ENCODE results near the gene PDE9A.
"Not testable (repeated sequence)": the region's sequence is repeated elsewhere in the genome, so short reads cannot be mapped to it uniquely, and the experiment has no call there.

Gene PDE9A

GRCh38 chr21:42653231-42654061 lies at the start of gene PDE9A:
Gene PDE9A (plus strand): TSS chr21:42653621. CDS start chr21:42653815, 194 bp downstream.
- ATAC-seq (replicated peaks) (peak in 1 of 2 donors; percentile 32), DNase-seq (no peak)
- peaks cover 25 to 46% of the 10 kb centered on the region in 2 donors for H3K4me1 Mint-ChIP-seq
- no peak within 1 kb of the TSS for H3K27ac Mint-ChIP-seq
- H3K36me3 Mint-ChIP-seq = no peaks in the 10 kb centered on the region
- peaks cover 0 to 1% of the 10 kb centered on the region in 2 donors for H3K9me3 Mint-ChIP-seq
- peaks cover 49 to 57% of the 10 kb centered on the region in 2 donors for H3K27me3 Mint-ChIP-seq
- H3K4me3 Mint-ChIP-seq = peak within 1 kb of the TSS; percentile 85 to 87

DNA sequence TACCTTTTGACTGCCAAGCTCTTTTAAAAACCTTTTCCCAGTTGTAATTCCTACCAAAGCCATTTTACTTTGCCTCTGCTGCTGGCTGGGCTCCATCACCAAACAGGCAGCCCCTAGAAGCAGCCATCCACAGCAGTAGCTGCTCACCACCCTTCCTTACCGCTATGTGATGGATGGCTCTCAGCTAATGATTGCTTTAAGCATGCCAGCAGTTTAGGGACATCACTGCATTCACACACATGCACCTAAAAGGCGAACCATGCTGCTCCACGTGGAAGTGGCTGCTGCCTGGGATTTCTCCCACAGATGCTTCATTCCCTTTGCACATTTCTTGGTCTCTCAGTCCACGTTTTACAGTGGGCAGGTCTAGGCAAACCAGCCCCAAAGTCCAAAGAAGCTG lies 46.3 kb upstream of the PDE9A start:
- Mint-ChIP-seq H3K9me3 (peaks cover 21 to 30% of the 10 kb centered on the region in 2 donors), H3K4me1 (peaks cover 7 to 9% of the 10 kb centered on the region in 2 donors), H3K36me3 (peaks cover 1 to 3% of the 10 kb centered on the region in 2 donors), H3K27me3 (peaks cover 3 to 6% of the 10 kb centered on the region in 2 donors), H3K4me3 (no peak overlapping the region), H3K27ac (no peak overlapping the region)
- no peak for ATAC-seq (replicated peaks)
- DNase-seq = no peak

DNA sequence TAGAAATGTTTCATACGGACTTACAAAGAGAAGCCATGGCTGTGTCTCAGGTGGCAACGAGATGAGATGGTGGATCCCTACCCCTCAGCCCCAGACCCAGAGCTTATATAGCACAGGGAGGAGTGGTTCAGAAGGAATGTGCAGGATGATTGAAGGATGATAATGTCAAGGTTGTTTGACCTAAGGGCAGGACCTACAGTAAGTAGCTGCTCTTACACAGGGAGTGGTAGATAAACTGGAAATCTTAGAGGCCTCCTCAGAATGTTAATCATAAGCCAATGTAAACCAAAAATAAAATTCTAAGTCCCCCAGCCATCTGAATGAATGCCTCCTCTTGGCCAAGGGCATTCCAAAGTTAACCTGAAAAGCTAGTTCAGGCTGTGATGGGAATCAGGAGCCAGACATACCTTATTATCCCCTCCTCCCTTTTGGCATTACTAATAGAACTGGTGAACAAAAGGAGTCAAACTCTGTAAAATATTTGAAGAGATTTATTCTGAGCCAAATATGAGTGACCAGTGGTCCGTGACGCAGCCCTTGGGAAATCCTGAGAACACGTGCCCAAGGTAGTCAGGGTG lies 45.8 kb upstream of the PDE9A start:
- no peak overlapping the region for H3K4me3 Mint-ChIP-seq
- H3K27me3 Mint-ChIP-seq = peaks cover 3 to 4% of the 10 kb centered on the region in 2 donors
- H3K27ac Mint-ChIP-seq = no peak overlapping the region
- H3K9me3 Mint-ChIP-seq = peaks cover 22 to 30% of the 10 kb centered on the region in 2 donors
- peaks cover 7 to 9% of the 10 kb centered on the region in 2 donors for H3K4me1 Mint-ChIP-seq
- DNase-seq = no peak
- no peak for ATAC-seq (replicated peaks)
- H3K36me3 Mint-ChIP-seq = peaks cover 1 to 3% of the 10 kb centered on the region in 2 donors

DNA sequence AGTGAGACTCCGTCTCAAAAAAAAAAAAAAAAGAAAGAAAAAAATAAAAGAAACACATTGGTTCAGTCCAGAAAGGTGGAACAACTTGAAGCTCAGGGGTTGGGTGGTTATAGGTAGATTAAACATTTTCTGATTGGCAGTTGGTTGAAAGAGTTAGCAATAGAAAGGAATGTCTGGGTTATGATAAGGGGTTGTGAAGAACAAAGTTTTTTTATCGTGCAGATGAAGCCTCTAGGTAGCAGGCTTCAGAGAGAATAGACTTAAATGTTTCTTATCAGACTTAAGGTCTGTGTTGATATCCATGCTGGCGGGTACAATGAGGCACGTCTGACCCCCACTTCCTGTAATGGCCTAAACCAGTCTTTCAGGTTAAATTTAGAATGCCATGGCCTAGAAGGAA lies 45.0 kb upstream of the PDE9A start:
- Mint-ChIP-seq H3K36me3 (peaks cover 1 to 3% of the 10 kb centered on the region in 2 donors), H3K4me1 (peaks cover 7 to 9% of the 10 kb centered on the region in 2 donors), H3K4me3 (no peak overlapping the region), H3K9me3 (peaks cover 25 to 30% of the 10 kb centered on the region in 2 donors), H3K27ac (no peak overlapping the region), H3K27me3 (peaks cover 0 to 3% of the 10 kb centered on the region in 2 donors)
- DNase-seq (no peak), ATAC-seq (replicated peaks) (no peak)

GRCh38 chr21:42609811-42610210 lies 43.6 kb upstream of the PDE9A start:
- H3K4me1 Mint-ChIP-seq = peaks cover 7 to 9% of the 10 kb centered on the region in 2 donors
- no peaks in the 10 kb centered on the region for H3K27me3 Mint-ChIP-seq
- H3K36me3 Mint-ChIP-seq = no peaks in the 10 kb centered on the region
- H3K4me3 Mint-ChIP-seq = no peak overlapping the region
- peak; percentile 60 for DNase-seq
- peaks cover 18 to 20% of the 10 kb centered on the region in 2 donors for H3K9me3 Mint-ChIP-seq
- ATAC-seq (replicated peaks) = peak; percentile 92 to 97
- peak overlapping the region; percentile 26 for H3K27ac Mint-ChIP-seq

- ATAC-seq (replicated peaks) = no peak
- Mint-ChIP-seq H3K36me3 (no peaks in the 10 kb centered on the region), H3K9me3 (peaks cover 10 to 15% of the 10 kb centered on the region in 2 donors)
Measured at GRCh38 chr21:42611852-42612251, 41.6 kb upstream of the PDE9A start.

DNA sequence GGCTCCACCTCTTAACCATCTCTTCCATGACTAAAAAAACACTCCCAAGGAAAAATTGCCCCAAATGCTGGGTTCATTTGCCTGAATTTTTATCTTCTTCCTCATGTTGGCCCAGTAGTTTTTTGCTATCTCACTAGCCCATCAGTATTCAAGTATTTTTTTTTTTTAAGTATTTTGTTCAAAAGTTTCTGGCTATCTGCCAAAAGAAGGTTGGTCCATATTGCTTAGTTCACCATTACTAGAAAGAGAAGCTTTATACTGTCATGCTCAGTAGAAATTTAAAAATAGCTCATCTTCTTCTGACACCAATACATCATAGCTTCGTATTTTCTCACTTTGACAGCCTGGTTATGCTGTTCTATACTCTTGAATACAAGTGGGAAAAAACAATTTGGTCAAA lies 41.0 kb upstream of the PDE9A start:
- H3K27ac Mint-ChIP-seq = no peak overlapping the region
- no peak for ATAC-seq (replicated peaks)
- no peak overlapping the region for H3K4me3 Mint-ChIP-seq

More at GRCh38 chr21:42611852-42612251, 41.6 kb upstream of the PDE9A start:
- H3K27ac Mint-ChIP-seq = no peak overlapping the region
- H3K4me1 Mint-ChIP-seq = peaks cover 7 to 9% of the 10 kb centered on the region in 2 donors
- no peaks in the 10 kb centered on the region for H3K27me3 Mint-ChIP-seq
- no peak overlapping the region for H3K4me3 Mint-ChIP-seq
- no peak for DNase-seq

DNA sequence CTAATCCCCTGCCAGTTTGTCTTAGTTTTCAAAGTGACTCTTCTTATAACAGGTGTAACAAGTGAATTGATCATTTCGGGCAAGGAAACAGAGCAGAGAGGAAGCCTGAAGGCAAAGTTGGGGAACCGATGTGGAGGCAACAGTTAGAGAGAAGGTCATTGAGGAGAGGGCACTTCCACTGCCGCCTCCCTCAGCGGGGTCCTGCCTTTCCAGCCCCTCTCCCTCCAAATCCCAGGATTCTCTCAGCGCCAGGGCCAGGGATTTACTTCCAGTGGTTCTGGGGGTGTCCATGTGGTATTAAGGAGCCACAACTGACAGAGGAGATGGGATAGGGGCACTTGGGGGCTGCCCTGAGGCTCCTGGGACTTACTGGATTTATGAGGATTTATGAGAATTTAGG lies 39.7 kb upstream of the PDE9A start:
- no peak overlapping the region for H3K4me3 Mint-ChIP-seq
- no peak overlapping the region for H3K27ac Mint-ChIP-seq
- peaks cover 8 to 9% of the 10 kb centered on the region in 2 donors for H3K9me3 Mint-ChIP-seq
- no peaks in the 10 kb centered on the region for H3K36me3 Mint-ChIP-seq
- H3K4me1 Mint-ChIP-seq = peaks cover 7 to 9% of the 10 kb centered on the region in 2 donors
- ATAC-seq (replicated peaks) = no peak
- DNase-seq = no peak
- peaks cover 9 to 12% of the 10 kb centered on the region in 2 donors for H3K27me3 Mint-ChIP-seq

More for the DNA sequence above, 41.0 kb upstream of the PDE9A start:
- Mint-ChIP-seq H3K9me3 (peaks cover 10 to 11% of the 10 kb centered on the region in 2 donors), H3K27me3 (no peaks in the 10 kb centered on the region), H3K36me3 (no peaks in the 10 kb centered on the region), H3K4me1 (peaks cover 7 to 9% of the 10 kb centered on the region in 2 donors)
- DNase-seq = no peak

DNA sequence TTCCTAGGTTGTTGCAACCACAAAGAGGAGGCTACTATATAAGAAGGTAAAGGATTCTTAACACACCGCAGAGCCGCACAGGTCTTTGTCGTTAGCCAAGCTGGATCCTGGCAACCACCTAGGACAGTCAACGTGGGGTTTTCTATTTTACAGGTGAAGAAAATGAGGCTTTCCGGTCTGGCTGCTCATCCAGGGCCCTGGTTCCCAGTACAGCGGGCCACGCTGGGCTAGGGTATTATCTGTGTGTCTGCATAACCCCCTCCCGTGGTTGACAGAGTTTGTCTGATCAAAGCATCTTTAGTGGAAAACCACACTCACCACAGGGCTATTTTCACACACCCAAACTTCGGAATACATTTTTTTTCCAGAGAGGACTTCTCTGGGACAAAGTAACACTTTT lies 39.0 kb upstream of the PDE9A start:
- ATAC-seq (replicated peaks) (no peak), DNase-seq (no peak)
- peaks cover 5 to 7% of the 10 kb centered on the region in 2 donors for H3K9me3 Mint-ChIP-seq
- no peak overlapping the region for H3K4me3 Mint-ChIP-seq
- H3K27me3 Mint-ChIP-seq = peaks cover 14% of the 10 kb centered on the region in 2 donors
- peaks cover 6 to 9% of the 10 kb centered on the region in 2 donors for H3K4me1 Mint-ChIP-seq
- no peak overlapping the region for H3K27ac Mint-ChIP-seq
- H3K36me3 Mint-ChIP-seq = no peaks in the 10 kb centered on the region

DNA sequence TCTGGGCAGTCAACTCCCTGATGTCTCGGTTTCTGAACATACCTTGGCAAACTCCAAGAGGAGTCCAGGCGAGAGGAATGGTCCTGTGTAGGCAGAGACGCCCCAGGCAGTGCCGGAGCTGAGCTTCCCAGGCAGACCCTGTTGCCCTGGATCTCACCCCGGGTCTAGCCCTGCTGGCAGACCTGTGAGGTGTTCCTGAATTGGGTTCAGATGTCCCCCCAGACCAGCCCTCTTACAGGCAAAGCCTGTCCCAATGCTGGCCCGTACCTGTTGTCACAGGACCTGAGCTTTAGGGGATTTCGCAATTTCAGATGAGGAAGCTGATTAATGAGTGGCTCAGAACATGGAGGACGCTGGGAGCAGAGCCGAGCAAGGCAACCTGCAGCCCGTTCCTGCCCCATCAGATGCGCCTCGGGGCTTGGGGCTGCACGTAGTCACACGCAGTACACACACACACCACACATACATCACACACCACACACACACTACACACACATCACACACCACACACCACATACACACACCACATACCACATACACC lies 38.5 kb upstream of the PDE9A start:
- Mint-ChIP-seq H3K9me3 (peaks cover 4 to 5% of the 10 kb centered on the region in 2 donors), H3K36me3 (no peaks in the 10 kb centered on the region), H3K27me3 (peaks cover 16 to 17% of the 10 kb centered on the region in 2 donors), H3K4me1 (peaks cover 3 to 7% of the 10 kb centered on the region in 2 donors), H3K27ac (no peak overlapping the region), H3K4me3 (no peak overlapping the region)
- DNase-seq (peak; percentile 34), ATAC-seq (replicated peaks) (peak; percentile 76 to 85)

- not testable (repeated sequence) for ATAC-seq (replicated peaks); H3K4me1 Mint-ChIP-seq; DNase-seq; H3K36me3 Mint-ChIP-seq; H3K9me3 Mint-ChIP-seq; H3K4me3 Mint-ChIP-seq; H3K27ac Mint-ChIP-seq
- H3K27me3 Mint-ChIP-seq = peaks cover 17 to 20% of the 10 kb centered on the region in 2 donors
Measured at GRCh38 chr21:42615377-42615776, 38.0 kb upstream of the PDE9A start.

- no peaks in the 10 kb centered on the region for H3K4me1 Mint-ChIP-seq
- ATAC-seq (replicated peaks) = no peak
- peaks cover 0 to 7% of the 10 kb centered on the region in 2 donors for H3K9me3 Mint-ChIP-seq
- no peak overlapping the region for H3K27ac Mint-ChIP-seq
- DNase-seq = no peak
- H3K36me3 Mint-ChIP-seq = no peaks in the 10 kb centered on the region
- H3K4me3 Mint-ChIP-seq = no peak overlapping the region
- H3K27me3 Mint-ChIP-seq = peaks cover 20 to 23% of the 10 kb centered on the region in 2 donors
Measured at GRCh38 chr21:42615924-42616323, 37.5 kb upstream of the PDE9A start.

DNA sequence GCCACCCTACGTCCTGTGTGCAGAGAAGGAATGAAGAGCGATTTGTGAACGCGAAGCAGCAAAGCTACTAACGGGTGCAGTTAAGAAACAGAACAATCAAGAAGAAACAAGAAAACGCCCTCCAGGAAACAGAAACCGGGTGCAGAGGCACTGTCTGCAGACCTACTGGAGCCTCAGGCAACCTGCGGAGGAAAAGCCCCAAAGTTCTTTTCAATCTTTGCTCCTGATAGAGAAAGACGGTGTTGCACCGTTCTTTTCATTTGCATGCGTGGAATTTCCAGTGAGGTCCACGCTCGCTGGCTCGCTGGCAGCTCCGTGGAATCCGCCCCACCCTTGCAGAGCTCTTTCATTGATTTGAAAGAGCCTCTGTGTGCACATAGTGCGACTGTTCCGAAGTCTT lies 37.0 kb upstream of the PDE9A start:
- Mint-ChIP-seq H3K9me3 (peaks cover 0 to 7% of the 10 kb centered on the region in 2 donors), H3K27me3 (peaks cover 25 to 26% of the 10 kb centered on the region in 2 donors), H3K4me1 (no peaks in the 10 kb centered on the region), H3K36me3 (no peaks in the 10 kb centered on the region), H3K4me3 (no peak overlapping the region), H3K27ac (no peak overlapping the region)
- no peak for DNase-seq
- ATAC-seq (replicated peaks) = peak in 1 of 2 donors; percentile 21

GRCh38 chr21:42616941-42617340 lies 36.5 kb upstream of the PDE9A start:
- Mint-ChIP-seq H3K4me3 (no peak overlapping the region), H3K36me3 (no peaks in the 10 kb centered on the region), H3K9me3 (peaks cover 0 to 7% of the 10 kb centered on the region in 2 donors), H3K4me1 (no peaks in the 10 kb centered on the region), H3K27ac (no peak overlapping the region), H3K27me3 (peaks cover 26 to 30% of the 10 kb centered on the region in 2 donors)
- ATAC-seq (replicated peaks) (no peak), DNase-seq (no peak)

Measured in stimulated activated naive B cell treated with anti-CD40 and anti-IgM and Interleukin-4, amounts not matched to agents 10 μg/mL and 1 μg/mL and 100 μg/mL, for 72 hours (primary cell).